ENCODE measurements around the gene C15orf40. TPM values are rescaled to one million over a fixed set of nuclear protein-coding genes. Genes with fewer than 3 reads are reported as not detected.
"Not testable (repeated sequence)": the region's sequence is repeated elsewhere in the genome, so short reads cannot be mapped to it uniquely, and the experiment has no call there.

C15orf40 gene
- total RNA-seq, 4 donors from 2014 or later: 13.4 to 21.0 (median 15.4) TPM

DNA sequence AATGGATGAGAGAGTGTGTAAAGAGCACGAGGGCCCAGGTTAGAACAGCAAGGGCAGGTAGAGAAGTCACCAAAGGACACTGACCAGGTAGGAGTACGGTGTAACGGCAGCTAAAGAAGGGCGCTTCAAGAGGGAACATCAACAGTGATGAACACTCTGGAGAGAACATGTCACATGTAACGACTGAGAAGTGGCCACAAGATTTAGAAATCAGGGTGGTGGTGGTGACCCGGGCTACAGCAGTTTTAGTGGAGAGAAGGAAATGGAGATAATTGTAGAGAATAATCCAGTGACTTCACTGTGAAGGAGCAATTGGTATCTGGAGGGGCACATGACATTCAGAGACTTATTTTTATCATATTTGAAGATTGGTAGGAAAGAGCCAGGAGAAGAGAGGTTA is 1.2 kb upstream of the C15orf40 start:
- Histone ChIP-seq H3K36me3 (peaks cover 0 to 30% (median 9%) of the 10 kb centered on the region in 3 donors), H3K9me3 (no peaks in the 10 kb centered on the region), H3K27me3 (no peaks in the 10 kb centered on the region), H3K27ac (no peak overlapping the region), H3K4me1 (peaks cover 5 to 59% (median 19%) of the 10 kb centered on the region in 4 donors), H3K4me3 (no peak overlapping the region)
- TF ChIP-seq POLR2A (IDR thresholded peaks at IDR 0.05) (no peak), EP300 (IDR thresholded peaks at IDR 0.05) (no peak)
- TF ChIP-seq, protein P1, sequence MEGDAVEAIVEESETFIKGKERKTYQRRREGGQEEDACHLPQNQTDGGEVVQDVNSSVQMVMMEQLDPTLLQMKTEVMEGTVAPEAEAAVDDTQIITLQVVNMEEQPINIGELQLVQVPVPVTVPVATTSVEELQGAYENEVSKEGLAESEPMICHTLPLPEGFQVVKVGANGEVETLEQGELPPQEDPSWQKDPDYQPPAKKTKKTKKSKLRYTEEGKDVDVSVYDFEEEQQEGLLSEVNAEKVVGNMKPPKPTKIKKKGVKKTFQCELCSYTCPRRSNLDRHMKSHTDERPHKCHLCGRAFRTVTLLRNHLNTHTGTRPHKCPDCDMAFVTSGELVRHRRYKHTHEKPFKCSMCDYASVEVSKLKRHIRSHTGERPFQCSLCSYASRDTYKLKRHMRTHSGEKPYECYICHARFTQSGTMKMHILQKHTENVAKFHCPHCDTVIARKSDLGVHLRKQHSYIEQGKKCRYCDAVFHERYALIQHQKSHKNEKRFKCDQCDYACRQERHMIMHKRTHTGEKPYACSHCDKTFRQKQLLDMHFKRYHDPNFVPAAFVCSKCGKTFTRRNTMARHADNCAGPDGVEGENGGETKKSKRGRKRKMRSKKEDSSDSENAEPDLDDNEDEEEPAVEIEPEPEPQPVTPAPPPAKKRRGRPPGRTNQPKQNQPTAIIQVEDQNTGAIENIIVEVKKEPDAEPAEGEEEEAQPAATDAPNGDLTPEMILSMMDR (IDR thresholded peaks at IDR 0.05): no peak
- 92 to 94% methylated on average over 6 of the region's 6 CpGs for WGBS, 2 donors
- no peak for DNase-seq (ENCODE audit: low spot score in 2 of 2)

DNA sequence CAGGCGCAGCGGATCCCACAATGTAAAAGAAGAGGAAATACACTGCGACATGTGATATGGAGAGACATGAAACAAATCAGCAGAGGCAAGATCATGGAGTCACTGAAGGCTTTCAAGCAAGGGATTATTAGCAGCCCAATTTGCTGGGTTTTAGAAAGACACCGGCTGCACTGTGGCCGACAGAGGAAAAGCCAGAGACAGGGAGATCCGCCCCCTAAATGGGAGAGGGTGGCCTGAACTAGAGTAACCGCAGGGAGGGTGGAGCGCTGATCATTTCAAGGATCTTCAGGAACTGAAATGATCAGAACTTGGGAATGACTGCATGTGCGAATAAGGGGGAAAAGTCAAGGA is 612 bp upstream of the C15orf40 start:
- DNase-seq (ENCODE audit: low spot score in 2 of 2): no peak
- Histone ChIP-seq H3K9me3 (no peaks in the 10 kb centered on the region), H3K27ac (peak overlapping the region; percentile 46 to 86 (median 84)), H3K36me3 (peaks cover 0 to 34% (median 15%) of the 10 kb centered on the region in 3 donors), H3K4me1 (peaks cover 5 to 56% (median 19%) of the 10 kb centered on the region in 4 donors), H3K27me3 (no peaks in the 10 kb centered on the region), H3K4me3 (peak overlapping the region; percentile 88 to 98 (median 92))
- WGBS, 2 donors: 40 to 77% methylated on average over 9 of the region's 9 CpGs
- TF ChIP-seq EP300 (IDR thresholded peaks at IDR 0.05): no peak
- no peak for TF ChIP-seq POLR2A (IDR thresholded peaks at IDR 0.05)
- TF ChIP-seq, protein P1 (IDR thresholded peaks at IDR 0.05): no peak

DNA sequence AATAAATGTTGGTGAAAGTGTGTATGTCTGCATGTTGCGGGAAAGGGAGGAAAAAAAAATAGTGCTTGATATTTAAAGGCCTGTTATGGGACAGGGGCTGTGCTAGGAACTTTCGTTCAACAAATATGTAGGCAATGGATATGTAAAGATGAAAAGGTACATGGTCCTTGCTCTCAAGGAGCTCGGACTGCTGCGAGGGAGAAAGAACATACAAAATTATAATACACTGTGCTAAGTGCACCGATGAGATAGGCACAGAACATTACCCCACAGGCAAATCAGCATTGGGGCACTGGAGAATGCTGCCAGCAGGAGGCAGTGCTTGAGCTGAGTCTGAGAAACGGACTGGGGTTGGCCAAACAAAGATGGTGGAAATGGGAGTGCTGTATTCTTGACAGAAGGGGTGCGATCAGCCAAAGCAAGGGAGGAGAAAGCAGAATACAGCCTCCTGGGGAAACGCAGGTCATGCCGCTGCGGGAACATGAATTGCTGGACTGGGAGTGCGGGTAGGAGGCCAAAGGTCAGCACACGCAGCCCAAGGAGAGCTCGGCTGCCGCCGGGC is 649 bp downstream of the C15orf40 start:
- peak; percentile 18 to 73 for DNase-seq (ENCODE audit: low spot score in 2 of 2)
- Histone ChIP-seq H3K27me3 (no peaks in the 10 kb centered on the region), H3K36me3 (peaks cover 0 to 36% (median 15%) of the 10 kb centered on the region in 3 donors), H3K9me3 (no peaks in the 10 kb centered on the region), H3K27ac (peak overlapping the region; percentile 46 to 86 (median 84)), H3K4me1 (peaks cover 5 to 46% (median 19%) of the 10 kb centered on the region in 4 donors), H3K4me3 (peak overlapping the region; percentile 88 to 98 (median 92))
- 9 to 10% methylated on average over 13 to 15 of the region's 15 CpGs for WGBS, 2 donors
- TF ChIP-seq, protein P1 (IDR thresholded peaks at IDR 0.05): peak; percentile 44 to 56 (median 52)
- TF ChIP-seq POLR2A (IDR thresholded peaks at IDR 0.05) (no peak), EP300 (IDR thresholded peaks at IDR 0.05) (no peak)

DNA sequence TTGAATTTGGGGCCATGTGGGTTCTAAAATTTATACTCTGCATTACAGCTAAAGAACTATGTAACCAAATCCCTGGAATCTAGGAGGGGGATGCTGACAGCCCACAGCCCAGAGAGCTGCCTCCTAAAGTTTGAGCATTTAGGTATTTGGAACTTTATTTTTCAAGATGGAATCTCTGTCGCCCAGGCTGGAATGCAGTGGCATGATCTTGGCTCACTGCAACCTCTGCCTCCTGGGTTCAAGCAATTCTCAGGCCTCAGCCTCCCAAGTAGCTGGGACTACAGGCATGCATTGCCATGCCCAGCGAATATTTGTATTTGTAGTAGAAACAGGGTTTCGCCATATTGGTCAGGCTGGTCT is 10.8 kb downstream of the C15orf40 start:
- not testable (repeated sequence) for H3K9me3 ChIP-seq; DNase-seq (ENCODE audit: low spot score in 2 of 2); H3K27me3 ChIP-seq; H3K4me3 ChIP-seq; H3K27ac ChIP-seq; H3K4me1 ChIP-seq
- whole genome bisulfite sequencing, 2 donors: 96 to 97% methylated on average over 3 of the region's 3 CpGs
- peaks cover 0 to 27% (median 0%) of the 10 kb centered on the region in 3 donors for H3K36me3 ChIP-seq

DNA sequence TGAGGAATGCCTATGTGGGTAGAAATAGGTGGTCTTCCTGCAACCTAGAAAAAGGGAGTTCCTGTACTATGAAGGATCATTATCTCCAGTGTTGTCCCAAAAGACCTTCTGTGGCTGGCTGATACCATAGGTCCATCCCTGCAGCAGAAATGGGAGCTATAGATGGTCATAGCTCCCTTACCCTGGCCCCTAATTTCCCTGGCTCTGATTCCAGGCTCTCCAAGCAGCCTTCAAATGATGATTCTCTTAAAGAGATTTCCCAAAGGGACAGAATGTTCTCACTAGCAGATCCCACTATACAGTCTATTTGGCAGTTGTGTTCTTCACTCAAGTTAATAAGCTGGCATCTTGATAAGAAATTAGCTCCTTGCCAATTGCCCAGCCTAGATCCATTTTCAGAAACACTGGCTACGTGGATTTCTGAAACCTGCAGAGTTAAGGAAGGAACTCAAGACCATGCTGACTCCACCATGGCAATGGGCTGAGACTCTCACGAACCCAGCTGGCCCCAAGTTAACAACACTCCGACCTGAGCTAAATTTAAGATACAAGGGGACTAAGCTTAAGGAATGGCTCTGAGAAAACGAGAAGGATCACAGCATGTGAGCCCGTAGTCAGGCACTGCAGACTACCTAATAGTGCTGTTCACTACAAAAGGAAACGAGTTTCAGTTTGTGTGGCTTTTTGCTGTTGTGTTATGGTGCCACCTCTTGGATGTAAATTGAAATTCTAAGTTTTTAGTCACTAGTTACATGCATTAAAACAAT is 11.4 kb downstream of the C15orf40 start:
- H3K27me3 ChIP-seq: no peaks in the 10 kb centered on the region
- no peaks in the 10 kb centered on the region for H3K9me3 ChIP-seq
- H3K36me3 ChIP-seq: peaks cover 0 to 22% (median 0%) of the 10 kb centered on the region in 3 donors
- peaks cover 0 to 6% (median 3%) of the 10 kb centered on the region in 4 donors for H3K4me1 ChIP-seq
- no peak for DNase-seq (ENCODE audit: low spot score in 2 of 2)
- H3K4me3 ChIP-seq: peak overlapping the region in 2 of 4 donors; percentile 8 to 10
- TF ChIP-seq POLR2A (IDR thresholded peaks at IDR 0.05) (no peak), EP300 (IDR thresholded peaks at IDR 0.05) (no peak)
- TF ChIP-seq, protein P1 (IDR thresholded peaks at IDR 0.05): peak in 4 of 5 experiments; percentile 25 to 57 (median 30)
- peak overlapping the region in 1 of 4 donors; percentile 75 for H3K27ac ChIP-seq
- 9 to 15% methylated on average over 6 of the region's 6 CpGs for WGBS, 2 donors
